GM18507 (cell line): ENCODE data around the gene KCNAB1.
"Not testable (repeated sequence)": the region's sequence is repeated elsewhere in the genome, so short reads cannot be mapped to it uniquely, and the experiment has no call there.

Experiments used
- DNase-seq: peaks from one replicate; pipeline ENCODE4 v3.0.0; 2011; ENCODE audit warnings: low read depth; ENCODE audit not compliant: insufficient read length; ENCODE audit errors: extremely low spot score
- FAIRE-seq: peaks from 2 replicates; lab custom pipeline; 2011; peaks lifted over from hg19 to GRCh38; lab: Jason Lieb, UNC

The KCNAB1 gene

GRCh38 chr3:156171281-156172267 lies 51.2 kb downstream of the KCNAB1 start:
- DNase-seq (no peak), FAIRE-seq (no peak)

- FAIRE-seq (no peak), DNase-seq (no peak)
These were observed 52.2 kb downstream of the KCNAB1 start for GRCh38 chr3:156172536-156172935.

- no peak for FAIRE-seq
- no peak for DNase-seq
These were observed 54.0 kb downstream of the KCNAB1 start for GRCh38 chr3:156174229-156174847.

- FAIRE-seq = no peak
- no peak for DNase-seq
These were observed 55.2 kb downstream of the KCNAB1 start for GRCh38 chr3:156175570-156175969.

GRCh38 chr3:156176048-156176447 lies 55.7 kb downstream of the KCNAB1 start:
- FAIRE-seq (no peak), DNase-seq (no peak)

- DNase-seq (no peak), FAIRE-seq (no peak)
These were observed 56.3 kb downstream of the KCNAB1 start for GRCh38 chr3:156176629-156177210.

GRCh38 chr3:156180077-156180476 lies 59.7 kb downstream of the KCNAB1 start:
- no peak for FAIRE-seq
- no peak for DNase-seq

- no peak for FAIRE-seq
- no peak for DNase-seq
These were observed 61.1 kb downstream of the KCNAB1 start for GRCh38 chr3:156181509-156181908.

GRCh38 chr3:156183396-156183795 lies 63.0 kb downstream of the KCNAB1 start:
- DNase-seq (no peak), FAIRE-seq (no peak)

- FAIRE-seq = no peak
- no peak for DNase-seq
These were observed 63.8 kb downstream of the KCNAB1 start for GRCh38 chr3:156184156-156184555.

- DNase-seq (no peak), FAIRE-seq (no peak)
These were observed 66.9 kb downstream of the KCNAB1 start for GRCh38 chr3:156187146-156187769.

- FAIRE-seq (no peak), DNase-seq (no peak)
These were observed 68.4 kb downstream of the KCNAB1 start for GRCh38 chr3:156188757-156189156.

- no peak for FAIRE-seq
- no peak for DNase-seq
These were observed 69.5 kb downstream of the KCNAB1 start for GRCh38 chr3:156189927-156190326.

GRCh38 chr3:156194945-156195344 lies 74.6 kb downstream of the KCNAB1 start:
- FAIRE-seq, DNase-seq: not testable (repeated sequence)

- DNase-seq, FAIRE-seq: not testable (repeated sequence)
These were observed 76.8 kb downstream of the KCNAB1 start for GRCh38 chr3:156197152-156197551.

GRCh38 chr3:156201411-156202405 lies 81.3 kb downstream of the KCNAB1 start:
- FAIRE-seq (no peak), DNase-seq (no peak)

GRCh38 chr3:156206157-156206556 lies 85.8 kb downstream of the KCNAB1 start:
- DNase-seq = no peak
- no peak for FAIRE-seq

GRCh38 chr3:156207802-156208685 lies 87.7 kb downstream of the KCNAB1 start:
- FAIRE-seq (no peak), DNase-seq (no peak)
